Endodermal cell (in vitro differentiated cells): ENCODE results near the gene GCLM. TPM values are rescaled to one million over a fixed set of nuclear protein-coding genes. Genes with fewer than 3 reads are reported as not detected.

ENCODE experiments used
- DNase-seq: peaks from one replicate; pipeline ENCODE4 v3.0.0-alpha.2; 2017
- H3K27ac ChIP-seq: 2 replicates; pipeline ENCODE4 v1.5.1; 2013; ENCODE audit warnings: mild to moderate bottlenecking, low read depth, low read length, moderate library complexity
- H3K27me3 ChIP-seq: 2 replicates; pipeline ENCODE4 v1.6.1; 2013; ENCODE audit warnings: mild to moderate bottlenecking, low read length, moderate library complexity; ENCODE audit not compliant: insufficient read depth, control insufficient read depth, poor library complexity, severe bottlenecking
- H3K36me3 ChIP-seq: 2 replicates; pipeline ENCODE4 v1.7.0; 2013; ENCODE audit warnings: mild to moderate bottlenecking, low read length, moderate library complexity; ENCODE audit not compliant: control insufficient read depth, insufficient read depth
- H3K4me1 ChIP-seq: one replicate; pipeline ENCODE4 v1.7.0; 2013; ENCODE audit warnings: low read length; ENCODE audit not compliant: control insufficient read depth, insufficient read depth
- H3K4me3 ChIP-seq: 2 replicates; pipeline ENCODE4 v1.5.1; 2013; ENCODE audit warnings: mild to moderate bottlenecking, low read length, moderate library complexity
- H3K9ac ChIP-seq: 2 replicates; pipeline ENCODE4 v1.6.1; 2013; ENCODE audit warnings: mild to moderate bottlenecking, low read length, moderate library complexity; ENCODE audit not compliant: poor library complexity, severe bottlenecking; ENCODE audit errors: extremely low read depth
- H3K9me3 ChIP-seq: 2 replicates; pipeline ENCODE4 v1.6.1; 2013; ENCODE audit warnings: mild to moderate bottlenecking, low read length, moderate library complexity; ENCODE audit not compliant: control insufficient read depth
- H3K27ac Mint-ChIP-seq: 2 replicates; pipeline ENCODE4 v1.8.0; 2020; ENCODE audit warnings: mixed read lengths
- H3K27me3 Mint-ChIP-seq: 2 replicates; pipeline ENCODE4 v1.8.0; 2021; ENCODE audit warnings: mild to moderate bottlenecking, mixed read lengths; ENCODE audit not compliant: insufficient read depth
- H3K36me3 Mint-ChIP-seq: 2 replicates; pipeline ENCODE4 v1.8.0; 2020; ENCODE audit warnings: low read depth, mixed read lengths
- H3K4me1 Mint-ChIP-seq: 2 replicates; pipeline ENCODE4 v1.8.0; 2020; ENCODE audit warnings: mixed read lengths
- H3K4me3 Mint-ChIP-seq: 2 replicates; pipeline ENCODE4 v1.8.0; 2020; ENCODE audit warnings: mild to moderate bottlenecking, moderate library complexity, mixed read lengths
- H3K9me3 Mint-ChIP-seq: 2 replicates; pipeline ENCODE4 v1.8.0; 2020; ENCODE audit warnings: mild to moderate bottlenecking, mixed read lengths
- whole genome bisulfite sequencing, 2 experiments: methylation state at CpG; one replicate each; pipeline versions ENCODE4 v1.1.5 to v1.1.7; 2013; ENCODE audit warnings: missing lambda C conversion rate in 2 of 2, mixed read lengths in 1 of 2; ENCODE audit not compliant: insufficient coverage in 1 of 2, insufficient read length in 1 of 2; 5-methylcytosine and 5-hydroxymethylcytosine counted together
- microRNA-seq: library from miRNA; unstranded; fragments of <30 nt; microRNA quantifications from one replicate; pipeline ENCODE4 v1.2.0, GENCODE V29; 2020; ENCODE audit warnings: borderline microRNAs expressed
- total RNA-seq, 2 donors: library from RNA; stranded (reverse); fragmentation: NEBNext Ultra II Directional in 1 of 2; extraction: Animal tissue kit (Norgen Biotek cat#: 25700) in 1 of 2; gene quantifications; 2 replicates in 1 of 2; 3 replicates in 1 of 2; pipeline ENCODE4 v1.2.1, GENCODE V29; 2021
- TF ChIP-seq, protein P1 (sequence below): fragments of 200-600 bp; sonication (generic); conservative IDR thresholded peaks from 2 replicates; pipeline ENCODE4 v1.5.0; 2021; ENCODE audit warnings: antibody characterized with exemption, mild to moderate bottlenecking

Gene GCLM
- total RNA-seq, 2 donors from 2014 or later = 14.0 to 19.4 TPM

GRCh38 chr1:93837961-93838360 lies 71.3 kb downstream of the GCLM start:
- Mint-ChIP-seq H3K27ac (no peak overlapping the region), H3K27me3 (no peaks in the 10 kb centered on the region), H3K4me3 (no peak overlapping the region), H3K9me3 (peaks cover 52% of the 10 kb centered on the region), H3K36me3 (peaks cover 63% of the 10 kb centered on the region), H3K4me1 (peaks cover 19% of the 10 kb centered on the region)
- peak overlapping the region; percentile 38 for H3K4me3 ChIP-seq
- TF ChIP-seq, protein P1, sequence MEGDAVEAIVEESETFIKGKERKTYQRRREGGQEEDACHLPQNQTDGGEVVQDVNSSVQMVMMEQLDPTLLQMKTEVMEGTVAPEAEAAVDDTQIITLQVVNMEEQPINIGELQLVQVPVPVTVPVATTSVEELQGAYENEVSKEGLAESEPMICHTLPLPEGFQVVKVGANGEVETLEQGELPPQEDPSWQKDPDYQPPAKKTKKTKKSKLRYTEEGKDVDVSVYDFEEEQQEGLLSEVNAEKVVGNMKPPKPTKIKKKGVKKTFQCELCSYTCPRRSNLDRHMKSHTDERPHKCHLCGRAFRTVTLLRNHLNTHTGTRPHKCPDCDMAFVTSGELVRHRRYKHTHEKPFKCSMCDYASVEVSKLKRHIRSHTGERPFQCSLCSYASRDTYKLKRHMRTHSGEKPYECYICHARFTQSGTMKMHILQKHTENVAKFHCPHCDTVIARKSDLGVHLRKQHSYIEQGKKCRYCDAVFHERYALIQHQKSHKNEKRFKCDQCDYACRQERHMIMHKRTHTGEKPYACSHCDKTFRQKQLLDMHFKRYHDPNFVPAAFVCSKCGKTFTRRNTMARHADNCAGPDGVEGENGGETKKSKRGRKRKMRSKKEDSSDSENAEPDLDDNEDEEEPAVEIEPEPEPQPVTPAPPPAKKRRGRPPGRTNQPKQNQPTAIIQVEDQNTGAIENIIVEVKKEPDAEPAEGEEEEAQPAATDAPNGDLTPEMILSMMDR = no peak
- WGBS, 2 experiments = 97 to 100% methylated on average over 2 to 3 of the region's 3 CpGs
- peaks cover 46% of the 10 kb centered on the region for H3K9me3 ChIP-seq
- H3K27me3 ChIP-seq = no peaks in the 10 kb centered on the region
- no peaks in the 10 kb centered on the region for H3K36me3 ChIP-seq
- H3K9ac ChIP-seq = no peak overlapping the region
- no peak for DNase-seq
- peaks cover 4% of the 10 kb centered on the region for H3K4me1 ChIP-seq
- H3K27ac ChIP-seq = no peak overlapping the region

Small RNA genes within 50 kb of the gene (microRNA-seq; reads per million reads assigned to microRNA genes)
- gene MIR760 = 7.4 reads per million, percentile 42 among the genes with 10 or more reads in this experiment

Other genes with a start within 250 kb of the GCLM start
- gene BCAR3, start 227.6 kb downstream of the GCLM start, total RNA-seq = 10 to 100 TPM; 32.7 to 48.7 TPM
- gene DNTTIP2, start 30.2 kb downstream of the GCLM start, total RNA-seq = 10 to 100 TPM; 56.2 to 74.7 TPM
- gene ABCA4, start 211.7 kb upstream of the GCLM start, total RNA-seq = 1 to 10 TPM; 1.6 to 1.7 TPM